WTC11 (cell line): ENCODE data around the gene PLCZ1. TPM values are rescaled to one million over a fixed set of nuclear protein-coding genes. Genes with fewer than 3 reads are reported as not detected.

Experiments used
- ATAC-seq: fragments of 200-7000 bp; cut with Tn5 transposase; 2 replicates; pipeline ENCODE4 v1.10.0; 2021; ENCODE audit warnings: mild to moderate bottlenecking, moderate library complexity
- CTCF ChIA-PET: fragments of 300-600 bp; sonication (Branson Sonifier 250); formaldehyde crosslinking; loops from one replicate; lab custom pipeline; 2021; ENCODE audit warnings: antibody characterized with exemption; lab: Charles Lee
- POLR2A ChIA-PET: fragments of 350-600 bp; sonication (Branson Sonifier 250); formaldehyde crosslinking; loops from one replicate; lab custom pipeline; 2021; ENCODE audit warnings: antibody characterized with exemption; lab: Charles Lee
- DNase-seq: peaks from one replicate; pipeline ENCODE4 v3.0.0; 2021; ENCODE audit warnings: low spot score
- H3K27ac Mint-ChIP-seq: 2 replicates; pipeline ENCODE4 v1.8.0; 2021; ENCODE audit warnings: mixed read lengths
- H3K27me3 Mint-ChIP-seq: 2 replicates; pipeline ENCODE4 v1.8.0; 2021; ENCODE audit warnings: low read depth, mild to moderate bottlenecking, moderate library complexity, mixed read lengths
- H3K36me3 Mint-ChIP-seq: 2 replicates; pipeline ENCODE4 v1.8.0; 2021; ENCODE audit warnings: mixed read lengths
- H3K4me1 Mint-ChIP-seq: 2 replicates; pipeline ENCODE4 v1.8.0; 2022; ENCODE audit warnings: mixed read lengths
- H3K4me3 Mint-ChIP-seq: 2 replicates; pipeline ENCODE4 v1.8.0; 2021; ENCODE audit warnings: mild to moderate bottlenecking, moderate library complexity, mixed read lengths
- H3K9me3 Mint-ChIP-seq: 2 replicates; pipeline ENCODE4 v1.8.0; 2021; ENCODE audit warnings: mixed read lengths
- AFF4 ChIP-seq: sonication (generic); formaldehyde crosslinking; IDR thresholded peaks from 2 replicates; pipeline ENCODE4 v1.8.1; 2023; ENCODE audit warnings: mild to moderate bottlenecking, missing genetic modification reagents, borderline replicate concordance
- CBFB ChIP-seq: sonication (generic); formaldehyde crosslinking; IDR thresholded peaks from 2 replicates; pipeline ENCODE4 v1.8.1; 2022; ENCODE audit warnings: mild to moderate bottlenecking, low read depth, missing genetic modification reagents
- EMX1 ChIP-seq: fragments of 250-450 bp; sonication (Bioruptor Pico); IDR thresholded peaks from 2 replicates; pipeline ENCODE4 v1.8.0; 2021; ENCODE audit warnings: mild to moderate bottlenecking
- FOXJ3 ChIP-seq: sonication (generic); formaldehyde crosslinking; IDR thresholded peaks from 2 replicates; pipeline ENCODE4 v1.9.0; 2021; ENCODE audit warnings: missing genetic modification reagents, mild to moderate bottlenecking, borderline replicate concordance
- GRHL2 ChIP-seq: fragments of 250-450 bp; sonication (Bioruptor Pico); IDR thresholded peaks from 2 replicates; pipeline ENCODE4 v1.8.0; 2022; ENCODE audit warnings: mild to moderate bottlenecking, moderate library complexity; ENCODE audit not compliant: insufficient replicate concordance, severe bottlenecking
- GTF2I ChIP-seq: fragments of 250-450 bp; sonication (Bioruptor Pico); conservative IDR thresholded peaks from 2 replicates; pipeline ENCODE4 v1.4.0; 2021; ENCODE audit warnings: mild to moderate bottlenecking
- RORB ChIP-seq: fragments of 250-450 bp; sonication (Bioruptor Pico); IDR thresholded peaks from 2 replicates; pipeline ENCODE4 v1.9.0; 2021; ENCODE audit warnings: mild to moderate bottlenecking
- ZBTB21 ChIP-seq: sonication (generic); formaldehyde crosslinking; IDR thresholded peaks from 2 replicates; pipeline ENCODE4 v1.8.1; 2023; ENCODE audit warnings: mild to moderate bottlenecking, missing genetic modification reagents, borderline replicate concordance
- ZMAT4 ChIP-seq: fragments of 250-450 bp; sonication (Bioruptor Pico); IDR thresholded peaks from 2 replicates; pipeline ENCODE4 v1.9.0; 2021; ENCODE audit warnings: mild to moderate bottlenecking
- ZNF138 ChIP-seq: sonication (generic); formaldehyde crosslinking; conservative IDR thresholded peaks from 2 replicates; pipeline ENCODE4 v1.8.1; 2022; ENCODE audit warnings: mild to moderate bottlenecking, moderate library complexity, missing genetic modification reagents
- ZNF219 ChIP-seq: sonication (generic); formaldehyde crosslinking; IDR thresholded peaks from 2 replicates; pipeline ENCODE4 v1.8.0; 2023; ENCODE audit warnings: missing genetic modification reagents, mild to moderate bottlenecking, borderline replicate concordance
- ZNF281 ChIP-seq: sonication (generic); formaldehyde crosslinking; IDR thresholded peaks from 2 replicates; pipeline ENCODE4 v1.8.0; 2023; ENCODE audit warnings: mild to moderate bottlenecking, missing genetic modification reagents
- ZNF317 ChIP-seq: sonication (generic); formaldehyde crosslinking; IDR thresholded peaks from 2 replicates; pipeline ENCODE4 v1.8.1; 2023; ENCODE audit warnings: low read depth, mild to moderate bottlenecking, moderate library complexity, missing genetic modification reagents, borderline replicate concordance
- total RNA-seq: library from RNA; stranded (reverse); gene quantifications from 3 replicates; pipeline ENCODE4 v1.2.3, GENCODE V29; 2021
- TF ChIP-seq, protein P1 (sequence below): sonication (generic); formaldehyde crosslinking; IDR thresholded peaks from 2 replicates; pipeline ENCODE4 v1.8.1; 2022; ENCODE audit warnings: mild to moderate bottlenecking, missing genetic modification reagents, moderate library complexity, borderline replicate concordance
- TF ChIP-seq, protein P2 (sequence below): sonication (generic); formaldehyde crosslinking; IDR thresholded peaks from 2 replicates; pipeline ENCODE4 v1.8.0; 2022; ENCODE audit warnings: mild to moderate bottlenecking, missing genetic modification reagents
- TF ChIP-seq, protein P3 (sequence below): sonication (generic); formaldehyde crosslinking; IDR thresholded peaks from 2 replicates; pipeline ENCODE4 v1.8.0; 2022; ENCODE audit warnings: mild to moderate bottlenecking, missing genetic modification reagents
- TF ChIP-seq, protein P4 (sequence below): sonication (generic); formaldehyde crosslinking; IDR thresholded peaks from 2 replicates; pipeline ENCODE4 v1.8.0; 2023; ENCODE audit warnings: missing genetic modification reagents, mild to moderate bottlenecking, borderline replicate concordance

Gene PLCZ1
- total RNA-seq, 1 experiment from 2014 or later = not detected

DNA sequence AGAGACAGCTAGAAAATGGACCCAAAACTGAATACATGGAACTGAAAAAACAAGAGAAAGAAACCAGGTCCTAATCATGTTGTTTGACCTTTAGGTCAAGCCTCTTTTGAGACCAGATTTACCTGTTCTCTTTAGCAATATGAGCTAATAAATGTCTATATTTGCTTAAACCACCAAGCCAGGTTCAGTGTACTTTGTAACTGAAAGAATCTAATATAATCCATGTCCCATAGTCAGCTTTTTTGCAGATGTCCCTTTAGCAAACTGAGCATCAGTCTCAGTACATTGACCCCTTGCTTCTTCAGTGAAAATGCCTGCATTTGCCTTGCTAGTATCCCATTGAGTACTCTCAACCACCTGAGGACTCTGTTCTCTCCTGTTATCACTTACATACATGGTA, 61.7 kb downstream of the PLCZ1 start:
- no peak for DNase-seq
- Mint-ChIP-seq H3K4me1 (no peaks in the 10 kb centered on the region), H3K36me3 (no peaks in the 10 kb centered on the region), H3K4me3 (no peak overlapping the region), H3K9me3 (peaks cover 12% of the 10 kb centered on the region; the same call in 1 of the 2 replicates), H3K27me3 (peaks cover 15% of the 10 kb centered on the region), H3K27ac (no peak overlapping the region)
- no peak for ATAC-seq
- TF ChIP-seq ZNF281 (CRISPR knock-in tag) (no peak), ZNF138 (no peak), ZNF219 (CRISPR knock-in tag) (no peak), ZBTB21 (no peak), GRHL2 (no peak), ZMAT4 (CRISPR knock-in tag) (no peak), RORB (CRISPR knock-in tag) (no peak), ZNF317 (no peak)
- TF ChIP-seq, protein P1, sequence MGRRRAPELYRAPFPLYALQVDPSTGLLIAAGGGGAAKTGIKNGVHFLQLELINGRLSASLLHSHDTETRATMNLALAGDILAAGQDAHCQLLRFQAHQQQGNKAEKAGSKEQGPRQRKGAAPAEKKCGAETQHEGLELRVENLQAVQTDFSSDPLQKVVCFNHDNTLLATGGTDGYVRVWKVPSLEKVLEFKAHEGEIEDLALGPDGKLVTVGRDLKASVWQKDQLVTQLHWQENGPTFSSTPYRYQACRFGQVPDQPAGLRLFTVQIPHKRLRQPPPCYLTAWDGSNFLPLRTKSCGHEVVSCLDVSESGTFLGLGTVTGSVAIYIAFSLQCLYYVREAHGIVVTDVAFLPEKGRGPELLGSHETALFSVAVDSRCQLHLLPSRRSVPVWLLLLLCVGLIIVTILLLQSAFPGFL (CRISPR knock-in tag) = no peak
- TF ChIP-seq, protein P2, sequence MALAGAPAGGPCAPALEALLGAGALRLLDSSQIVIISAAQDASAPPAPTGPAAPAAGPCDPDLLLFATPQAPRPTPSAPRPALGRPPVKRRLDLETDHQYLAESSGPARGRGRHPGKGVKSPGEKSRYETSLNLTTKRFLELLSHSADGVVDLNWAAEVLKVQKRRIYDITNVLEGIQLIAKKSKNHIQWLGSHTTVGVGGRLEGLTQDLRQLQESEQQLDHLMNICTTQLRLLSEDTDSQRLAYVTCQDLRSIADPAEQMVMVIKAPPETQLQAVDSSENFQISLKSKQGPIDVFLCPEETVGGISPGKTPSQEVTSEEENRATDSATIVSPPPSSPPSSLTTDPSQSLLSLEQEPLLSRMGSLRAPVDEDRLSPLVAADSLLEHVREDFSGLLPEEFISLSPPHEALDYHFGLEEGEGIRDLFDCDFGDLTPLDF (CRISPR knock-in tag) = no peak
- TF ChIP-seq, protein P3, sequence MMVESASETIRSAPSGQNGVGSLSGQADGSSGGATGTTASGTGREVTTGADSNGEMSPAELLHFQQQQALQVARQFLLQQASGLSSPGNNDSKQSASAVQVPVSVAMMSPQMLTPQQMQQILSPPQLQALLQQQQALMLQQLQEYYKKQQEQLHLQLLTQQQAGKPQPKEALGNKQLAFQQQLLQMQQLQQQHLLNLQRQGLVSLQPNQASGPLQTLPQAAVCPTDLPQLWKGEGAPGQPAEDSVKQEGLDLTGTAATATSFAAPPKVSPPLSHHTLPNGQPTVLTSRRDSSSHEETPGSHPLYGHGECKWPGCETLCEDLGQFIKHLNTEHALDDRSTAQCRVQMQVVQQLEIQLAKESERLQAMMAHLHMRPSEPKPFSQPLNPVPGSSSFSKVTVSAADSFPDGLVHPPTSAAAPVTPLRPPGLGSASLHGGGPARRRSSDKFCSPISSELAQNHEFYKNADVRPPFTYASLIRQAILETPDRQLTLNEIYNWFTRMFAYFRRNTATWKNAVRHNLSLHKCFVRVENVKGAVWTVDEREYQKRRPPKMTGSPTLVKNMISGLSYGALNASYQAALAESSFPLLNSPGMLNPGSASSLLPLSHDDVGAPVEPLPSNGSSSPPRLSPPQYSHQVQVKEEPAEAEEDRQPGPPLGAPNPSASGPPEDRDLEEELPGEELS (CRISPR knock-in tag) = no peak
- CTCF ChIA-PET = no interaction called here
- POLR2A ChIA-PET = no interaction called here

GRCh38 chr12:18658829-18659228, 79.0 kb downstream of the PLCZ1 start:
- DNase-seq (no peak), ATAC-seq (no peak)
- Mint-ChIP-seq H3K4me3 (no peak overlapping the region), H3K36me3 (peaks cover 2% of the 10 kb centered on the region; the same call in 1 of the 2 replicates), H3K4me1 (no peaks in the 10 kb centered on the region; the same call in 1 of the 2 replicates), H3K27ac (no peak overlapping the region), H3K27me3 (no peaks in the 10 kb centered on the region; the same call in 1 of the 2 replicates), H3K9me3 (peaks cover 8% of the 10 kb centered on the region)
- ChIA-PET CTCF (no interaction called here), POLR2A (interaction anchor here (0.6 kb wide), 1 partner anchor 10 kb away, joined by 3 read pairs; no protein-coding TSS in a partner anchor)
- no peak for TF ChIP-seq CBFB (CRISPR knock-in tag)
- TF ChIP-seq ZBTB21 = no peak
- TF ChIP-seq FOXJ3 = no peak
- no peak for TF ChIP-seq GTF2I (CRISPR knock-in tag)
- TF ChIP-seq AFF4 (CRISPR knock-in tag) = no peak
- TF ChIP-seq EMX1 = no peak
- TF ChIP-seq, protein P4, sequence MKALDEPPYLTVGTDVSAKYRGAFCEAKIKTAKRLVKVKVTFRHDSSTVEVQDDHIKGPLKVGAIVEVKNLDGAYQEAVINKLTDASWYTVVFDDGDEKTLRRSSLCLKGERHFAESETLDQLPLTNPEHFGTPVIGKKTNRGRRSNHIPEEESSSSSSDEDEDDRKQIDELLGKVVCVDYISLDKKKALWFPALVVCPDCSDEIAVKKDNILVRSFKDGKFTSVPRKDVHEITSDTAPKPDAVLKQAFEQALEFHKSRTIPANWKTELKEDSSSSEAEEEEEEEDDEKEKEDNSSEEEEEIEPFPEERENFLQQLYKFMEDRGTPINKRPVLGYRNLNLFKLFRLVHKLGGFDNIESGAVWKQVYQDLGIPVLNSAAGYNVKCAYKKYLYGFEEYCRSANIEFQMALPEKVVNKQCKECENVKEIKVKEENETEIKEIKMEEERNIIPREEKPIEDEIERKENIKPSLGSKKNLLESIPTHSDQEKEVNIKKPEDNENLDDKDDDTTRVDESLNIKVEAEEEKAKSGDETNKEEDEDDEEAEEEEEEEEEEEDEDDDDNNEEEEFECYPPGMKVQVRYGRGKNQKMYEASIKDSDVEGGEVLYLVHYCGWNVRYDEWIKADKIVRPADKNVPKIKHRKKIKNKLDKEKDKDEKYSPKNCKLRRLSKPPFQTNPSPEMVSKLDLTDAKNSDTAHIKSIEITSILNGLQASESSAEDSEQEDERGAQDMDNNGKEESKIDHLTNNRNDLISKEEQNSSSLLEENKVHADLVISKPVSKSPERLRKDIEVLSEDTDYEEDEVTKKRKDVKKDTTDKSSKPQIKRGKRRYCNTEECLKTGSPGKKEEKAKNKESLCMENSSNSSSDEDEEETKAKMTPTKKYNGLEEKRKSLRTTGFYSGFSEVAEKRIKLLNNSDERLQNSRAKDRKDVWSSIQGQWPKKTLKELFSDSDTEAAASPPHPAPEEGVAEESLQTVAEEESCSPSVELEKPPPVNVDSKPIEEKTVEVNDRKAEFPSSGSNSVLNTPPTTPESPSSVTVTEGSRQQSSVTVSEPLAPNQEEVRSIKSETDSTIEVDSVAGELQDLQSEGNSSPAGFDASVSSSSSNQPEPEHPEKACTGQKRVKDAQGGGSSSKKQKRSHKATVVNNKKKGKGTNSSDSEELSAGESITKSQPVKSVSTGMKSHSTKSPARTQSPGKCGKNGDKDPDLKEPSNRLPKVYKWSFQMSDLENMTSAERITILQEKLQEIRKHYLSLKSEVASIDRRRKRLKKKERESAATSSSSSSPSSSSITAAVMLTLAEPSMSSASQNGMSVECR (CRISPR knock-in tag) = no peak
- TF ChIP-seq, protein P1 (CRISPR knock-in tag) = no peak
